HFFc6 (cell line): Measurements from ENCODE around the gene EVC2. TPM values are rescaled to one million over a fixed set of nuclear protein-coding genes. Genes with fewer than 3 reads are reported as not detected.

ENCODE experiments used
- DNase-seq: peaks from one replicate; pipeline ENCODE4 v3.0.0-alpha.2; 2018
- H3K27ac Mint-ChIP-seq: 2 replicates; pipeline ENCODE4 v1.8.0; 2020; ENCODE audit warnings: mild to moderate bottlenecking, mixed read lengths
- H3K27me3 Mint-ChIP-seq: 2 replicates; pipeline ENCODE4 v1.8.0; 2021; ENCODE audit warnings: mild to moderate bottlenecking, moderate library complexity, mixed read lengths; ENCODE audit not compliant: insufficient read depth
- H3K36me3 Mint-ChIP-seq: 2 replicates; pipeline ENCODE4 v1.8.0; 2021; ENCODE audit warnings: low read depth, mixed read lengths
- H3K4me1 Mint-ChIP-seq: 2 replicates; pipeline ENCODE4 v1.8.0; 2020; ENCODE audit warnings: low read depth, mixed read lengths
- H3K4me3 Mint-ChIP-seq: 2 replicates; pipeline ENCODE4 v1.8.0; 2020; ENCODE audit warnings: mild to moderate bottlenecking, moderate library complexity, mixed read lengths
- H3K9me3 Mint-ChIP-seq: 2 replicates; pipeline ENCODE4 v1.8.0; 2020; ENCODE audit warnings: mild to moderate bottlenecking, mixed read lengths
- CTCF ChIP-seq: fragments of 200-600 bp; sonication (generic); IDR thresholded peaks from 2 replicates; pipeline ENCODE4 v1.5.0; 2021; ENCODE audit warnings: antibody characterized with exemption, mild to moderate bottlenecking
- total RNA-seq, 6 experiments: library from RNA; stranded (reverse); fragmentation: NEBNext Ultra II Directional; extraction: Animal tissue kit (Norgen Biotek cat#: 25700); gene quantifications; 2 replicates in 1 of 6; 3 replicates in 5 of 6; pipeline ENCODE4 v1.2.3, GENCODE V29; 2021

EVC2 gene
- total RNA-seq, 6 experiments from 2014 or later, result 3.0 to 4.1 (median 3.8) TPM

- no peak for DNase-seq
- peaks cover 93% of the 10 kb centered on the region for H3K4me1 Mint-ChIP-seq
- H3K9me3 Mint-ChIP-seq, result no peaks in the 10 kb centered on the region
- no peak for TF ChIP-seq CTCF
- peaks cover 4% of the 10 kb centered on the region for H3K27me3 Mint-ChIP-seq
- peaks cover 29% of the 10 kb centered on the region for H3K36me3 Mint-ChIP-seq
- peak overlapping the region; percentile 55; the same call in 1 of the 2 replicates for H3K4me3 Mint-ChIP-seq
- H3K27ac Mint-ChIP-seq, result peak overlapping the region; percentile 97
Observed at GRCh38 chr4:5749568-5749967, 41.2 kb upstream of the EVC2 start.

- no peak for TF ChIP-seq CTCF
- Mint-ChIP-seq H3K27ac (peak overlapping the region; percentile 85), H3K4me1 (peaks cover 79% of the 10 kb centered on the region)
Observed at GRCh38 chr4:5747738-5748375, 39.5 kb upstream of the EVC2 start.

GRCh38 chr4:5746829-5747737, 38.7 kb upstream of the EVC2 start:
- peak overlapping the region; percentile 85 for H3K27ac Mint-ChIP-seq
- peaks cover 71% of the 10 kb centered on the region for H3K4me1 Mint-ChIP-seq
- H3K27me3 Mint-ChIP-seq, result peaks cover 3% of the 10 kb centered on the region
- H3K9me3 Mint-ChIP-seq, result no peaks in the 10 kb centered on the region
- peak overlapping the region; percentile 59 for H3K4me3 Mint-ChIP-seq
- DNase-seq, result peak; percentile 48
- no peak for TF ChIP-seq CTCF
- peaks cover 22% of the 10 kb centered on the region for H3K36me3 Mint-ChIP-seq

More at GRCh38 chr4:5747738-5748375, 39.5 kb upstream of the EVC2 start:
- H3K4me3 Mint-ChIP-seq, result peak overlapping the region; percentile 59
- peak; percentile 95 for DNase-seq
- no peaks in the 10 kb centered on the region for H3K9me3 Mint-ChIP-seq
- peaks cover 4% of the 10 kb centered on the region for H3K27me3 Mint-ChIP-seq
- H3K36me3 Mint-ChIP-seq, result peaks cover 22% of the 10 kb centered on the region

- no peak for TF ChIP-seq CTCF
- Mint-ChIP-seq H3K36me3 (peaks cover 22% of the 10 kb centered on the region), H3K27ac (peak overlapping the region; percentile 85), H3K9me3 (no peaks in the 10 kb centered on the region), H3K27me3 (peaks cover 3% of the 10 kb centered on the region), H3K4me3 (peak overlapping the region; percentile 59), H3K4me1 (peaks cover 63% of the 10 kb centered on the region)
- no peak for DNase-seq
Observed at GRCh38 chr4:5746250-5746649, 37.9 kb upstream of the EVC2 start.

- Mint-ChIP-seq H3K4me3 (no peak overlapping the region), H3K9me3 (no peaks in the 10 kb centered on the region), H3K36me3 (peaks cover 13% of the 10 kb centered on the region), H3K27me3 (no peaks in the 10 kb centered on the region), H3K27ac (no peak overlapping the region), H3K4me1 (peaks cover 33% of the 10 kb centered on the region)
- TF ChIP-seq CTCF, result no peak
- DNase-seq, result no peak
Observed at GRCh38 chr4:5742968-5743367, 34.6 kb upstream of the EVC2 start.
